PFSK-1 (cell line): ENCODE results near the gene CADM2.

Experiments used
- POLR2AphosphoS5 ChIP-seq: IDR thresholded peaks from 2 replicates; pipeline ENCODE4 v1.6.1; 2012; ENCODE audit warnings: low read depth, mild to moderate bottlenecking, control low read depth, low read length, moderate library complexity
- REST ChIP-seq, 2 experiments: IDR thresholded peaks; 2 replicates each; pipeline versions ENCODE4 v1.6.1 to v1.8.0; 2011 to 2012; ENCODE audit warnings: low read depth in 2 of 2, low read length in 2 of 2, control low read depth in 1 of 2, inconsistent platforms in 1 of 2, mild to moderate bottlenecking in 1 of 2, moderate library complexity in 1 of 2; ENCODE audit not compliant: insufficient read depth in 1 of 2

DNA sequence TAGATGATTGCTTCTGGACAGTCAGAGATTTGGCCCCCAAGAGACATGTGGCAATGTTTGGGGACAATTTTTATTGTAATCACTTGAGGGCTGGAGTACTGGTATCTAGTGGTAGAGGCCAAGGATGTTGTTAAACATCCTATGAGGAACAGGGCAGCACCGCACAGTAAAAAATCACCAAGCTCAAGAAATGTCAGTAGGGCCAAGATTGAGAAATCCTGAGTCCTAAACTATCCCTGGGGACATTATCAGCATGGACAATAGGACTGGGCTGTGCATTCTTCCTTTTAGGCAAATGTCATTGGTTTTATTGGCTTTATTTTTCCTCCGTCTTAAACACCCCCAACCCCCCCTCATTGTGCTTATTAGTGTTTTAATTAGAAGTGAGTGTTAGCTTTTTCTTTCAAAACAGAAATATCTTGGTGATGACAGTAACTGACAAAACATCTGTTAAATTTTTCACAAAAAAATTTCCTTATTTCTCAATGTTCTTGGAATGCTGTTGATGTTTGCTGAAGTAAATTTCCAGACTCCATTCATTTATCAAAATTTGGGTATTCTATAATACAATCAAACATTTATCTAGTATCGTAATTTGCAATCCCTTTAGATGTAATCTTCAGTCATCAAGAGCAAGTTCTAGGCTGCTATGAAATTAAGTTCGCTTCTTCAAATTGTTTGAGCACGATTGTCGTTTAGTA lies 1087.8 kb downstream of the CADM2 start:
- TF ChIP-seq POLR2AphosphoS5: no peak
- no peak for TF ChIP-seq REST (IDR thresholded peaks at IDR 0.05; ENCODE audit: insufficient read depth in 1 of 2, low read depth in 2 of 2, low read length in 2 of 2)
